HFF-Myc (cell line): Measurements from ENCODE around the gene DLG2.

Experiments
- DNase-seq: peaks from one replicate; pipeline ENCODE4 v3.0.0-alpha.2; 2011; ENCODE audit warnings: low read depth; ENCODE audit errors: extremely low read depth
- H3K4me3 ChIP-seq: replicated peaks from 2 replicates; pipeline ENCODE4 v1.5.1; 2011; ENCODE audit warnings: low read depth, mild to moderate bottlenecking, control low read depth, low read length
- CTCF ChIP-seq: IDR thresholded peaks from 2 replicates; pipeline ENCODE4 v1.5.1; 2012; ENCODE audit warnings: mild to moderate bottlenecking, low read depth, low read length, control low read depth; ENCODE audit errors: missing control alignments

DLG2 gene

GRCh38 chr11:84146826-84147225 is 1480.3 kb downstream of the DLG2 start:
- TF ChIP-seq CTCF = no peak
- DNase-seq = no peak
- H3K4me3 ChIP-seq = no peak overlapping the region

GRCh38 chr11:84145616-84146185 is 1481.4 kb downstream of the DLG2 start:
- no peak for DNase-seq
- no peak for TF ChIP-seq CTCF
- no peak overlapping the region for H3K4me3 ChIP-seq

GRCh38 chr11:84144531-84144930 is 1482.6 kb downstream of the DLG2 start:
- TF ChIP-seq CTCF = no peak
- no peak overlapping the region for H3K4me3 ChIP-seq
- no peak for DNase-seq

DNA sequence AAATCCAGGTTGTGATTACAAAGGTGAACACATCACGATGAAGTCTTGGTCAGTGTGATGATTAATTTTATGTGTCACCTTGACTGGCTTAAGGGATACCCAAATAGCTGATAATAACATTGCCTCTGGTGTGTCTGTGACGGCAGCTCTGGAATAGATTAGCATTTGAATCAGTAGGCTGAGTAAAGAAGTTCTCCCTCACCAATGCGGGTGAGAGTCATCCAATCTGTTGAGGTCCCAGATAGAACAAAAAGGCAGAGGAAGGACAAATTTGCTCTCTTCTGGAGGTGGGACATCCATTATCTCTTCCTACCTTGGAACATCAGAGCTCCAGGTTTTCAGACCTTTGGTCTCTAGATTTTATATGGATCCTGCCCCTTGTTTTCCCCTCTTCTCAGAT is 1484.7 kb downstream of the DLG2 start:
- no peak overlapping the region for H3K4me3 ChIP-seq
- DNase-seq = no peak
- TF ChIP-seq CTCF = no peak

DNA sequence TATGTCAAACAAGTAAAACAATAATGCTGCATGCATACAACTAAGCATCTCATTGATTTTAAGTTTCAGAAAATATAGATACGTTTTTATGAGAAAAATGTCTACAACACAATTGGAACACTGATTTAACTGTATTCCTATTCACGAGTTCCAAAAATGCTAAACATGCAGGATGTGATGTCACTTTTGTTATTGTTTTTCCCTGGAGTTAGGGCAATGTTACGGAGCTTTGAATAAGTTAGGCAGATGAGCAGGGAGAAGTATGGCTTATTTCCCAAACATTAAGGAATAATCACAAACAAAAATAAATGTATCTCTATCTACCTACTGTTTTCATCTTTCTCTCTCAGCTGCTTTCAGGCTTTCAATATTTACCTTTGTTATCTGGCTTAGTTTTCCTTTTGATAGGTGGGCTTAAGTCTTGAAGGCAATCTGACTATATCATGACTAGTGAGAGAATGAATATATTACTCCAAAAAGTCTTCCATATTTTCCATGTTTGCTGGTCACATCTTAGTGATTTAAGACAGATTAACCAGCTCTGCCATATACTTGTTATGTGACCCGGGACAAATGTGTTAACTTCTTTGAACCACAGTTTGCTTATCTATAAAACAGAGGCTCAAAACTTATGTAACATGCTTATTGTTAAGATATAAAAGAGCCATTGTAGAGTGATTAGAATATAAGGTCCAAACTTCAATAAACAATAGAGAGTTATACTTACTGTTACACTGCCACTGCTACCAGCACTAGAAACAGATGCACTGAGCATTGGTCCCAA is 1486.6 kb downstream of the DLG2 start:
- DNase-seq = no peak
- no peak overlapping the region for H3K4me3 ChIP-seq
- no peak for TF ChIP-seq CTCF

DNA sequence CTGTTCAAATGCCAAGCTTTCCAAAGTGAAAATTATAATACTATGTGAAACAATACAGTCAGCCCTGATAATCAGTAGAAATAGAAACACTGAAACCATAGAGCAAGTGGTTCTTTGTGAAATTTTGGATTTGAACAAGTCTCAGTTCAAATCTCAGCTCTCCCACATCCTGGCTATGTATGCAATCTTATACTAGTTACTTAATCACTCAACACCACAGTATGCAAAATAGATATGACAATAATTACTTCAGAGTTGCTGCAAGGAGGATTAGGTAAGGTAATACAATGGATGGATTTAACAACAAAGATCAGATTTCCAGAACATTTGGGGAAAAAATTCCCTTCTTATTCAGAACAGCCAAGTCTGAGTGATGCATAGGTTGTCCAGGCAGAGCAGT is 1489.2 kb downstream of the DLG2 start:
- H3K4me3 ChIP-seq = no peak overlapping the region

More for the DNA sequence above, 1489.2 kb downstream of the DLG2 start:
- TF ChIP-seq CTCF = no peak
- DNase-seq = no peak
